Measurements from ENCODE around the gene PPM1E. TPM values are rescaled to one million over a fixed set of nuclear protein-coding genes. Genes with fewer than 3 reads are reported as not detected.

PPM1E gene
- total and polyA plus RNA-seq, 5 donors from 2014 or later, result not detected

- ATAC-seq (ENCODE audit: low read depth in 2 of 2), result no peak
- H3K27ac ChIP-seq (ENCODE audit: insufficient read depth, low read length, poor library complexity, severe bottlenecking), result no peak overlapping the region
- no peak overlapping the region for H3K4me3 ChIP-seq (ENCODE audit: low read depth, low read length)
- Mint-ChIP-seq H3K9me3 (peaks cover 0 to 7% (median 0%) of the 10 kb centered on the region in 7 donors), H3K27me3 (peaks cover 49% of the 10 kb centered on the region), H3K36me3 (no peaks in the 10 kb centered on the region), H3K27ac (no peak overlapping the region), H3K4me1 (no peaks in the 10 kb centered on the region), H3K4me3 (no peak overlapping the region)
- peaks cover 2% of the 10 kb centered on the region for H3K27me3 ChIP-seq (ENCODE audit: control insufficient read depth, insufficient read depth, low read length)
- H3K4me1 ChIP-seq (ENCODE audit: control insufficient read depth, insufficient read depth, low read length, poor library complexity, severe bottlenecking), result no peaks in the 10 kb centered on the region
- DNase-seq, result no peak
- no peaks in the 10 kb centered on the region for H3K9me3 ChIP-seq (ENCODE audit: control insufficient read depth in 2 of 2, low read length in 2 of 2)
- H3K36me3 ChIP-seq (ENCODE audit: control insufficient read depth, insufficient read depth, low read length), result no peaks in the 10 kb centered on the region
Observed at GRCh38 chr17:58806046-58806445, 50.4 kb downstream of the PPM1E start.

- Mint-ChIP-seq H3K4me3 (no peak overlapping the region), H3K4me1 (no peaks in the 10 kb centered on the region), H3K36me3 (no peaks in the 10 kb centered on the region), H3K9me3 (peaks cover 0 to 3% (median 0%) of the 10 kb centered on the region in 7 donors), H3K27ac (no peak overlapping the region), H3K27me3 (peaks cover 51% of the 10 kb centered on the region)
- no peak for ATAC-seq (ENCODE audit: low read depth in 2 of 2)
- Histone ChIP-seq H3K4me3 (ENCODE audit: low read depth, low read length) (no peak overlapping the region), H3K27ac (ENCODE audit: insufficient read depth, low read length, poor library complexity, severe bottlenecking) (no peak overlapping the region), H3K27me3 (ENCODE audit: control insufficient read depth, insufficient read depth, low read length) (peaks cover 2% of the 10 kb centered on the region), H3K36me3 (ENCODE audit: control insufficient read depth, insufficient read depth, low read length) (no peaks in the 10 kb centered on the region), H3K9me3 (ENCODE audit: control insufficient read depth in 2 of 2, low read length in 2 of 2) (no peaks in the 10 kb centered on the region), H3K4me1 (ENCODE audit: control insufficient read depth, insufficient read depth, low read length, poor library complexity, severe bottlenecking) (no peaks in the 10 kb centered on the region)
- no peak for DNase-seq
Observed at GRCh38 chr17:58808609-58809563, 53.2 kb downstream of the PPM1E start.

- no peak overlapping the region for H3K4me3 ChIP-seq (ENCODE audit: low read depth, low read length)
- Mint-ChIP-seq H3K27ac (no peak overlapping the region), H3K4me3 (no peak overlapping the region), H3K4me1 (no peaks in the 10 kb centered on the region), H3K27me3 (peaks cover 51% of the 10 kb centered on the region), H3K36me3 (no peaks in the 10 kb centered on the region), H3K9me3 (peaks cover 0 to 3% (median 0%) of the 10 kb centered on the region in 7 donors)
- no peaks in the 10 kb centered on the region for H3K4me1 ChIP-seq (ENCODE audit: control insufficient read depth, insufficient read depth, low read length, poor library complexity, severe bottlenecking)
- no peak overlapping the region for H3K27ac ChIP-seq (ENCODE audit: insufficient read depth, low read length, poor library complexity, severe bottlenecking)
- H3K36me3 ChIP-seq (ENCODE audit: control insufficient read depth, insufficient read depth, low read length), result no peaks in the 10 kb centered on the region
- DNase-seq, result no peak
- ATAC-seq (ENCODE audit: low read depth in 2 of 2), result no peak
- peaks cover 2% of the 10 kb centered on the region for H3K27me3 ChIP-seq (ENCODE audit: control insufficient read depth, insufficient read depth, low read length)
- no peaks in the 10 kb centered on the region for H3K9me3 ChIP-seq (ENCODE audit: control insufficient read depth in 2 of 2, low read length in 2 of 2)
Observed at GRCh38 chr17:58809564-58809936, 53.9 kb downstream of the PPM1E start.

- H3K36me3 Mint-ChIP-seq, result no peaks in the 10 kb centered on the region
- Histone ChIP-seq H3K27ac (ENCODE audit: insufficient read depth, low read length, poor library complexity, severe bottlenecking) (no peak overlapping the region), H3K4me1 (ENCODE audit: control insufficient read depth, insufficient read depth, low read length, poor library complexity, severe bottlenecking) (no peaks in the 10 kb centered on the region), H3K4me3 (ENCODE audit: low read depth, low read length) (no peak overlapping the region), H3K27me3 (ENCODE audit: control insufficient read depth, insufficient read depth, low read length) (peaks cover 2% of the 10 kb centered on the region), H3K9me3 (ENCODE audit: control insufficient read depth in 2 of 2, low read length in 2 of 2) (no peaks in the 10 kb centered on the region), H3K36me3 (ENCODE audit: control insufficient read depth, insufficient read depth, low read length) (no peaks in the 10 kb centered on the region)
- no peaks in the 10 kb centered on the region for H3K9me3 Mint-ChIP-seq
- no peak for DNase-seq
- no peak overlapping the region for H3K27ac Mint-ChIP-seq
- ATAC-seq (ENCODE audit: low read depth in 2 of 2), result no peak
- no peak overlapping the region for H3K4me3 Mint-ChIP-seq
- H3K27me3 Mint-ChIP-seq, result peaks cover 39% of the 10 kb centered on the region
- no peaks in the 10 kb centered on the region for H3K4me1 Mint-ChIP-seq
Observed at GRCh38 chr17:58811290-58811689, 55.6 kb downstream of the PPM1E start.

- Mint-ChIP-seq H3K27ac (no peak overlapping the region), H3K4me1 (no peaks in the 10 kb centered on the region), H3K4me3 (no peak overlapping the region), H3K9me3 (no peaks in the 10 kb centered on the region), H3K36me3 (no peaks in the 10 kb centered on the region), H3K27me3 (peaks cover 28% of the 10 kb centered on the region)
- Histone ChIP-seq H3K27me3 (ENCODE audit: control insufficient read depth, insufficient read depth, low read length) (no peaks in the 10 kb centered on the region), H3K27ac (ENCODE audit: insufficient read depth, low read length, poor library complexity, severe bottlenecking) (no peak overlapping the region), H3K9me3 (ENCODE audit: control insufficient read depth in 2 of 2, low read length in 2 of 2) (no peaks in the 10 kb centered on the region), H3K4me3 (ENCODE audit: low read depth, low read length) (no peak overlapping the region), H3K4me1 (ENCODE audit: control insufficient read depth, insufficient read depth, low read length, poor library complexity, severe bottlenecking) (no peaks in the 10 kb centered on the region), H3K36me3 (ENCODE audit: control insufficient read depth, insufficient read depth, low read length) (no peaks in the 10 kb centered on the region)
- DNase-seq, result no peak
- no peak for ATAC-seq (ENCODE audit: low read depth in 2 of 2)
Observed at GRCh38 chr17:58813712-58814111, 58.1 kb downstream of the PPM1E start.

DNA sequence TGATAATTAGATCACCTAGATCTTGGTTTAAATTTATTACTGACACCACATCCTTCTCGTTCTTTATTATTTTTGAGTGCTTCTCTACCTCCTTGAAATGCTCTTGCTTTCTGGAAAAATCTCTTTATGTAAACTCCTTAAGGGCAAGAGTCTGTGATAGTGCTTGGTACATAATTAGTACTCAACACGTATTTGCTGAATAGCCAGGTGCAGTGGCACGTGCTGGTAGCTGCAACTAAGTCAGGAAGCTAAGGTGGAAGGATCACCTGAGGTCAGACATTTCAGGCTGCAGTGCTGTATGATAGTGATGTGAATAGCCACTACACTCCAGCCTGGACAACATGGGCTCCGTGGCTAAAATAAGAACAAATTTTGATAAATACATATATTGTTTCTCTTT is 63.0 kb downstream of the PPM1E start:
- ATAC-seq (ENCODE audit: low read depth in 2 of 2), result no peak
- no peak overlapping the region for H3K4me3 ChIP-seq (ENCODE audit: low read depth, low read length)
- H3K9me3 ChIP-seq (ENCODE audit: control insufficient read depth in 2 of 2, low read length in 2 of 2), result no peaks in the 10 kb centered on the region
- no peaks in the 10 kb centered on the region for H3K36me3 ChIP-seq (ENCODE audit: control insufficient read depth, insufficient read depth, low read length)
- no peaks in the 10 kb centered on the region for H3K27me3 ChIP-seq (ENCODE audit: control insufficient read depth, insufficient read depth, low read length)
- no peak overlapping the region for H3K27ac Mint-ChIP-seq
- H3K9me3 Mint-ChIP-seq, result no peaks in the 10 kb centered on the region
- DNase-seq, result no peak
- peaks cover 14% of the 10 kb centered on the region for H3K27me3 Mint-ChIP-seq
- H3K4me1 ChIP-seq (ENCODE audit: control insufficient read depth, insufficient read depth, low read length, poor library complexity, severe bottlenecking), result no peaks in the 10 kb centered on the region
- no peak overlapping the region for H3K27ac ChIP-seq (ENCODE audit: insufficient read depth, low read length, poor library complexity, severe bottlenecking)
- H3K4me3 Mint-ChIP-seq, result no peak overlapping the region
- H3K4me1 Mint-ChIP-seq, result no peaks in the 10 kb centered on the region
- no peaks in the 10 kb centered on the region for H3K36me3 Mint-ChIP-seq

DNA sequence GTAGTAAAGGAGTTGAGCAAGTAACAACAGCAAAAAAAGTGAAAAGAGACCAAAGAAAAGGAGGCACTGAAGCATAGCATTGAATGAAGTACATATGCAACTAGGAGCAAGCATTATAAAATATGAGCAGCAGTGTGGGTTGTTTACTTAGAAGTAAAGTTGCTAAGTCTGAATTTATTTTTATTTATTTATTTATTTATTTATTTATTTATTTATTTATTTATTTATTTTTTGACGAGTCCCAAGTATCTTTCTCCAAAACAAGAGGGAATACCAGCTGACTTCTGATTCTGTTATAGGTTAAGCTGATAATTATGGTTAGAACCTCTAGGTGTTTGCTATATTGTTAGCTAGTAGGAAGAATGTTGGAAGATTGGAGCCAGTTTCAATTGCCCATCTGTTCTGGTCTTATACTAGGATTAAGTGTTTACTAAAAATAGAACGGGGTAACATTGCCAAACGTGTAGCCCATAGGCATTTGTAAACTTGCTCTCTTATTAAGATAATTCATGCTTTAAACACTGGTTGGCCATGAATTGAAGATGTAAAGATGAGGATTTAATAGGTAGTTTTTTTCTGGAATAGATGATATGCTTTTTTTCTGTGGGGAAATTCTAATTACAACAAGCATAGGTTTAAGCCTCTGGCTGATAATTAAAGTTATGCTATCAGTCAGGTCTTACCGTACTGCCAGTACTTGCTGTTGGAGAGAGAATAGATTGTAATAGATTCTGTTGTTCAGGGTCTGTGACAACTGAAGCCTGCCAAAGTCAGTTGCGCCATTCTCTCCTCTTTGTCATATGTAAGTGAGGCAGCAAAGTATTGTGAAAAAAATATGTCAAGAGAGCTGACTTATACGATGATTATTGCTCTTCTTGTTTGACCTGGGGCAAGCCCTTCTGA is 66.7 kb downstream of the PPM1E start:
- no peak for DNase-seq
- no peaks in the 10 kb centered on the region for H3K4me1 ChIP-seq (ENCODE audit: control insufficient read depth, insufficient read depth, low read length, poor library complexity, severe bottlenecking)
- H3K4me3 Mint-ChIP-seq, result no peak overlapping the region
- no peaks in the 10 kb centered on the region for H3K36me3 ChIP-seq (ENCODE audit: control insufficient read depth, insufficient read depth, low read length)
- no peaks in the 10 kb centered on the region for H3K9me3 Mint-ChIP-seq
- H3K4me1 Mint-ChIP-seq, result no peaks in the 10 kb centered on the region
- H3K4me3 ChIP-seq (ENCODE audit: low read depth, low read length), result no peak overlapping the region
- no peak overlapping the region for H3K27ac Mint-ChIP-seq
- no peak overlapping the region for H3K27ac ChIP-seq (ENCODE audit: insufficient read depth, low read length, poor library complexity, severe bottlenecking)
- ATAC-seq (ENCODE audit: low read depth in 2 of 2), result no peak
- H3K27me3 ChIP-seq (ENCODE audit: control insufficient read depth, insufficient read depth, low read length), result no peaks in the 10 kb centered on the region
- H3K9me3 ChIP-seq (ENCODE audit: control insufficient read depth in 2 of 2, low read length in 2 of 2), result no peaks in the 10 kb centered on the region
- no peaks in the 10 kb centered on the region for H3K36me3 Mint-ChIP-seq
- peaks cover 14% of the 10 kb centered on the region for H3K27me3 Mint-ChIP-seq

All from CD4-positive, CD25-positive, alpha-beta regulatory T cell (primary cell).